GM12878 (cell line): ENCODE measurements around the gene LRRC8D. TPM values are rescaled to one million over a fixed set of nuclear protein-coding genes. Genes with fewer than 3 reads are reported as not detected.
A peak's percentile ranks its signal among the peaks of the same experiment; 100 is the strongest.

ENCODE experiments used
- ATAC-seq: fragments of 200-7000 bp; cut with Tn5 transposase; 3 replicates; pipeline ENCODE4 v1.9.1; 2020; ENCODE audit warnings: mild to moderate bottlenecking, moderate library complexity
- BruUV-seq: library from RNA; stranded (reverse); fragments of 400-500 nt; replicated peaks from 2 replicates; lab custom pipeline; 2021; lab: Mats Ljungman, UMichigan
- CTCF ChIA-PET: fragments of 300-600 bp; sonication (Branson Sonifier 250); formaldehyde crosslinking; extraction: SDS; loops from one replicate; lab custom pipeline; 2021; ENCODE audit warnings: inconsistent platforms; lab: Yijun Ruan, JAX
- POLR2A ChIA-PET: fragments of 350-600 bp; formaldehyde crosslinking; extraction: SDS; loops from one replicate; lab custom pipeline; 2021; ENCODE audit warnings: inconsistent platforms; lab: Charles Lee
- RAD21 ChIA-PET: fragments of 300-600 bp; sonication (Branson Sonifier 250); formaldehyde crosslinking; loops from one replicate; lab custom pipeline; 2023; ENCODE audit warnings: antibody characterized with exemption; ENCODE audit not compliant: unreplicated experiment; lab: Charles Lee
- SMC1A ChIA-PET: fragments of 300-600 bp; sonication (Branson Sonifier 250); formaldehyde crosslinking; loops from one replicate; lab custom pipeline; 2023; ENCODE audit not compliant: unreplicated experiment, uncharacterized antibody; lab: Charles Lee
- DNase-seq: peaks from one replicate; pipeline ENCODE4 v3.0.0-alpha.2; 2011; ENCODE audit warnings: low read depth, low spot score
- FAIRE-seq: peaks from 3 replicates; lab custom pipeline; 2011; peaks lifted over from hg19 to GRCh38; lab: Jason Lieb, UNC
- H2AFZ ChIP-seq: 2 replicates; pipeline ENCODE4 v1.6.0; 2011; ENCODE audit warnings: low read depth, low read length, control low read depth; ENCODE audit not compliant: control insufficient read depth
- H3K27ac ChIP-seq: 2 replicates; pipeline ENCODE4 v1.5.1; 2011; ENCODE audit warnings: control low read depth; ENCODE audit not compliant: control insufficient read depth, insufficient read depth
- H3K27me3 ChIP-seq, 2 experiments: replicated peaks in 1 of 2; 2 replicates each; pipeline versions ENCODE4 v1.6.0 to v1.6.1; 2011; ENCODE audit warnings: low read length in 1 of 2; ENCODE audit not compliant: control insufficient read depth in 2 of 2, insufficient read depth in 2 of 2
- H3K36me3 ChIP-seq, 2 experiments: 2 replicates each; pipeline ENCODE4 v1.5.1; 2011; ENCODE audit warnings: low read length in 1 of 2; ENCODE audit not compliant: control insufficient read depth in 2 of 2, insufficient read depth in 2 of 2
- H3K4me1 ChIP-seq: 2 replicates; pipeline ENCODE4 v1.6.1; 2011; ENCODE audit warnings: mild to moderate bottlenecking, low read length, moderate library complexity, mixed read lengths; ENCODE audit not compliant: control insufficient read depth, insufficient read depth
- H3K4me2 ChIP-seq: 2 replicates; pipeline ENCODE4 v1.6.0; 2011; ENCODE audit warnings: control low read depth; ENCODE audit not compliant: control insufficient read depth, insufficient read depth
- H3K4me3 ChIP-seq: fragments of 200-600 bp; sonication (generic); 2 replicates; pipeline ENCODE4 v1.5.1; 2016
- H3K79me2 ChIP-seq: 2 replicates; pipeline ENCODE4 v1.6.0; 2011; ENCODE audit warnings: low read length; ENCODE audit not compliant: control insufficient read depth, insufficient read depth
- H3K9ac ChIP-seq: 2 replicates; pipeline ENCODE4 v1.8.0; 2011; ENCODE audit warnings: low read length, control low read depth, mixed read lengths; ENCODE audit not compliant: control insufficient read depth, insufficient read depth
- H3K9me3 ChIP-seq: replicated peaks from 3 replicates; pipeline ENCODE4 v1.5.1; 2011; ENCODE audit warnings: mild to moderate bottlenecking, low read length; ENCODE audit not compliant: control insufficient read depth, insufficient read depth
- H4K20me1 ChIP-seq: 2 replicates; pipeline ENCODE4 v1.6.0; 2011; ENCODE audit not compliant: control insufficient read depth, insufficient read depth
- CBX3 ChIP-seq: fragments of 200-600 bp; sonication (generic); IDR thresholded peaks from 2 replicates; pipeline ENCODE4 v1.6.1; 2016; ENCODE audit warnings: low read depth, borderline replicate concordance
- CEBPZ ChIP-seq: fragments of 150-350 bp; IDR thresholded peaks from 2 replicates; pipeline ENCODE4 v1.6.1; 2016; ENCODE audit warnings: low read depth, low read length
- HDGF ChIP-seq: fragments of 450-650 bp; IDR thresholded peaks from 2 replicates; pipeline ENCODE4 v1.6.1; 2016; ENCODE audit warnings: antibody characterized with exemption
- IKZF2 ChIP-seq, 2 experiments: fragments of 450-650 bp; IDR thresholded peaks; 2 replicates each; pipeline ENCODE4 v1.6.1; 2017; ENCODE audit warnings: mild to moderate bottlenecking in 2 of 2, moderate library complexity in 2 of 2
- LARP7 ChIP-seq: fragments of 450-650 bp; IDR thresholded peaks from 2 replicates; pipeline ENCODE4 v1.6.1; 2017; ENCODE audit warnings: mild to moderate bottlenecking
- MYB ChIP-seq: fragments of 150-350 bp; IDR thresholded peaks from 2 replicates; pipeline ENCODE4 v1.6.1; 2014; ENCODE audit warnings: mild to moderate bottlenecking, low read depth, low read length, borderline replicate concordance
- MYC ChIP-seq: IDR thresholded peaks from 2 replicates; pipeline ENCODE4 v1.6.1; 2011; ENCODE audit warnings: mild to moderate bottlenecking, low read length, moderate library complexity, inconsistent platforms; ENCODE audit not compliant: insufficient read depth, insufficient replicate concordance, insufficient read length, severe bottlenecking
- NFYA ChIP-seq: IDR thresholded peaks from 2 replicates; pipeline ENCODE4 v1.6.1; 2011; ENCODE audit warnings: low read depth, mild to moderate bottlenecking, low read length, improper control_type of control experiment, borderline replicate concordance
- PAX8 ChIP-seq: fragments of 450-650 bp; IDR thresholded peaks from 2 replicates; pipeline ENCODE4 v1.6.1; 2017; ENCODE audit warnings: mild to moderate bottlenecking, moderate library complexity
- PML ChIP-seq: IDR thresholded peaks from 2 replicates; pipeline ENCODE4 v1.6.1; 2012; ENCODE audit warnings: low read length, inconsistent platforms
- YBX1 ChIP-seq: fragments of 450-650 bp; IDR thresholded peaks from 2 replicates; pipeline ENCODE4 v1.6.1; 2016; ENCODE audit warnings: antibody characterized with exemption
- WGBS: methylation state at CpG from one replicate; pipeline ENCODE4 v1.1.6; 2016; ENCODE audit warnings: low lambda C conversion rate; ENCODE audit not compliant: insufficient replicate concordance, insufficient coverage; ENCODE audit errors: missing lambda C conversion rate; 5-methylcytosine and 5-hydroxymethylcytosine counted together
- in situ Hi-C: fragments of 300-500 bp; cut with MboI; formaldehyde crosslinking; loops from 9 replicates; pipeline ENCODE4 v1.14.3; 2018; ENCODE audit warnings: mixed read lengths
- intact Hi-C: fragments of 100-400 bp; cut with micrococcal nuclease; formaldehyde crosslinking; loops from one replicate; pipeline ENCODE4 v1.14.2; 2022; ENCODE audit not compliant: unreplicated experiment
- polyA plus RNA-seq, 11 experiments: library from polyadenylated mRNA; depleted of rRNA in 4 of 11; unstranded in 6 of 11; stranded (reverse) in 5 of 11; fragments of >200 nt; fragmentation: Nextera tagmentation in 4 of 11; fragmentation: Illumina TruSeq in 1 of 11; extraction: Ambion mirVana in 4 of 11; extraction: Trizol in 1 of 11; gene quantifications; 1 replicate in 1 of 11; 2 replicates in 10 of 11; pipeline versions ENCODE4 v1.2.1 to v1.2.3, GENCODE V29; 2011 to 2016; ENCODE audit warnings: inconsistent platforms in 2 of 11, missing spikeins in 2 of 11, low read depth in 1 of 11
- total RNA-seq, 4 experiments: library from RNA; depleted of rRNA in 3 of 4; stranded (reverse); fragments of >200 nt in 3 of 4; fragmentation: Illumina TruSeq in 1 of 4; extraction: Trizol in 1 of 4; gene quantifications; 2 replicates each; pipeline versions ENCODE4 v1.2.1 to v1.2.3, GENCODE V29; 2013 to 2021

Gene LRRC8D
- total and polyA plus RNA-seq, 10 of the 15 experiments (the other 5 are each of a cell fraction or from before 2014, with no cell fraction given) = 5.6 to 44.1 (median 26.8) TPM

GRCh38 chr1:89822109-89822962 is 1.5 kb downstream of the LRRC8D start:
- Histone ChIP-seq H3K79me2 (peaks cover 16% of the 10 kb centered on the region), H4K20me1 (no peaks in the 10 kb centered on the region), H3K4me3 (peak overlapping the region; percentile 71), H3K36me3 (no peaks in the 10 kb centered on the region), H3K4me2 (peak overlapping the region; percentile 78), H2AFZ (peak overlapping the region; percentile 98), H3K9ac (peak overlapping the region; percentile 83), H3K9me3 (no peaks in the 10 kb centered on the region), H3K27ac (peak overlapping the region; percentile 71), H3K4me1 (peaks cover 13% of the 10 kb centered on the region)
- in situ Hi-C loops = no loop called here
- DNase-seq = no peak
- 58% methylated on average over 17 of the region's 17 CpGs for WGBS
- CTCF ChIA-PET = interaction anchor here (1.0 to 1.5 kb wide), 4 partner anchors 21 to 165 kb away, joined by 3 to 6 read pairs (median 5); no protein-coding TSS in a partner anchor
- ATAC-seq = peak; percentile 4; the same call in 2 of the 3 replicates
- FAIRE-seq = no peak
- SMC1A ChIA-PET = interaction anchor here (0.7 to 4.1 kb wide), 8 partner anchors 13 to 135 kb away, joined by 3 to 15 read pairs (median 3); no protein-coding TSS in a partner anchor
- RAD21 ChIA-PET = interaction anchor here (0.8 to 2.2 kb wide), 5 partner anchors 9 to 144 kb away, joined by 3 to 10 read pairs (median 4); no protein-coding TSS in a partner anchor
- POLR2A ChIA-PET = interaction anchor here (0.5 to 2.5 kb wide), 9 partner anchors 11 to 156 kb away, joined by 3 to 11 read pairs (median 3); no protein-coding TSS in a partner anchor
- TF ChIP-seq HDGF (0 out of 2 replicates have a peak, but pooled peaks have one; percentile 16), IKZF2 (IDR thresholded peaks at IDR 0.05) (peak in 1 of 2 experiments; percentile 20; a peak in 2 of 4 replicates), PAX8 (no peak), CBX3 (no peak), MYB (no peak), NFYA (no peak), PML (no peak), MYC (no peak), YBX1 (no peak), CEBPZ (no peak), LARP7 (no peak)
- TF ChIP-seq, all 136 proteins: peak for 2
- BruUV-seq = no TSS peak
- H3K27me3 ChIP-seq = no peaks in the 10 kb centered on the region
- intact Hi-C loops = loop anchor here (2.0 to 5.0 kb wide), 3 partner anchors 20 to 300 kb away; partner anchors contain the start of gene LRRC8B
